AG09319 (cell line): ENCODE measurements around the gene ATRNL1.

ENCODE experiments used
- DNase-seq: peaks from one replicate; pipeline ENCODE4 v3.0.0-alpha.2; 2010; ENCODE audit warnings: low read depth; ENCODE audit errors: extremely low read depth
- CTCF ChIP-seq: IDR thresholded peaks from 2 replicates; pipeline ENCODE4 v1.5.1; 2011; ENCODE audit warnings: low read depth, mild to moderate bottlenecking, inconsistent platforms, low read length, moderate library complexity

Gene ATRNL1

GRCh38 chr10:115850666-115851065 lies 757.5 kb downstream of the ATRNL1 start:
- TF ChIP-seq CTCF = no peak
- no peak for DNase-seq

GRCh38 chr10:115851695-115852094 lies 758.5 kb downstream of the ATRNL1 start:
- no peak for TF ChIP-seq CTCF
- DNase-seq = no peak

GRCh38 chr10:115854740-115855435 lies 761.7 kb downstream of the ATRNL1 start:
- DNase-seq = no peak
- no peak for TF ChIP-seq CTCF

GRCh38 chr10:115856580-115856979 lies 763.4 kb downstream of the ATRNL1 start:
- no peak for TF ChIP-seq CTCF
- DNase-seq = no peak

GRCh38 chr10:115857856-115858255 lies 764.7 kb downstream of the ATRNL1 start:
- TF ChIP-seq CTCF = no peak
- DNase-seq = no peak

- no peak for DNase-seq
- TF ChIP-seq CTCF = no peak
Observed at GRCh38 chr10:115860182-115861107, 767.3 kb downstream of the ATRNL1 start.

- DNase-seq = peak; percentile 5
- TF ChIP-seq CTCF = no peak
Observed at GRCh38 chr10:115861455-115861854, 768.3 kb downstream of the ATRNL1 start.
